AG09309 (cell line): ENCODE data around the gene AAMP.

ENCODE experiments used
- DNase-seq: peaks from one replicate; pipeline ENCODE4 v3.0.0-alpha.2; 2010; ENCODE audit warnings: low read depth
- H3K4me3 ChIP-seq: 2 replicates; pipeline ENCODE4 v1.5.1; 2011; ENCODE audit warnings: mild to moderate bottlenecking, low read depth, low read length, moderate library complexity; ENCODE audit not compliant: control insufficient read depth
- CTCF ChIP-seq: IDR thresholded peaks from 2 replicates; pipeline ENCODE4 v1.5.1; 2011; ENCODE audit warnings: mild to moderate bottlenecking, low read depth, low read length, inconsistent platforms; ENCODE audit not compliant: insufficient read depth, control insufficient read depth; ENCODE audit errors: missing control alignments

The AAMP gene

GRCh38 chr2:218280260-218280870 is 10.4 kb upstream of the AAMP start:
- no peak for TF ChIP-seq CTCF
- no peak overlapping the region for H3K4me3 ChIP-seq
- DNase-seq: no peak

- TF ChIP-seq CTCF: no peak
- DNase-seq: no peak
- H3K4me3 ChIP-seq: no peak overlapping the region
These were observed 8.8 kb upstream of the AAMP start for GRCh38 chr2:218278531-218279360.

- H3K4me3 ChIP-seq: no peak overlapping the region
- DNase-seq: no peak
- no peak for TF ChIP-seq CTCF
These were observed 8.0 kb upstream of the AAMP start for GRCh38 chr2:218277921-218278320.

GRCh38 chr2:218276986-218277755 is 7.2 kb upstream of the AAMP start:
- TF ChIP-seq CTCF: peak; percentile 12
- no peak for DNase-seq
- no peak overlapping the region for H3K4me3 ChIP-seq

- DNase-seq: no peak
- TF ChIP-seq CTCF: no peak
- no peak overlapping the region for H3K4me3 ChIP-seq
These were observed 5.6 kb upstream of the AAMP start for GRCh38 chr2:218275371-218276072.

GRCh38 chr2:218274586-218274985 is 4.6 kb upstream of the AAMP start:
- TF ChIP-seq CTCF: no peak
- no peak overlapping the region for H3K4me3 ChIP-seq
- DNase-seq: no peak
